HK-2 (cell line): ENCODE measurements around the gene SLC25A28.

Experiments
- DNase-seq: peaks from one replicate; pipeline ENCODE4 v3.0.0-alpha.2; 2018; ENCODE audit not compliant: unreplicated experiment

Gene SLC25A28

GRCh38 chr10:99590799-99591198 lies 29.4 kb downstream of the SLC25A28 start:
- no peak for DNase-seq

GRCh38 chr10:99583687-99584086 lies 36.6 kb downstream of the SLC25A28 start:
- DNase-seq = no peak

- no peak for DNase-seq
Measured at GRCh38 chr10:99582255-99582770, 37.9 kb downstream of the SLC25A28 start.

- DNase-seq = no peak
Measured at GRCh38 chr10:99579971-99580370, 40.3 kb downstream of the SLC25A28 start.

- DNase-seq = no peak
Measured at GRCh38 chr10:99573790-99574189, 46.4 kb downstream of the SLC25A28 start.

- no peak for DNase-seq
Measured at GRCh38 chr10:99571816-99572215, 48.4 kb downstream of the SLC25A28 start.

GRCh38 chr10:99569961-99570360 lies 50.3 kb downstream of the SLC25A28 start:
- no peak for DNase-seq

GRCh38 chr10:99569253-99569939 lies 50.8 kb downstream of the SLC25A28 start:
- no peak for DNase-seq

GRCh38 chr10:99565166-99565565 lies 55.1 kb downstream of the SLC25A28 start:
- DNase-seq = no peak

- no peak for DNase-seq
Measured at GRCh38 chr10:99564361-99564760, 55.9 kb downstream of the SLC25A28 start.

- DNase-seq = no peak
Measured at GRCh38 chr10:99562631-99563030, 57.6 kb downstream of the SLC25A28 start.
